ENCODE results near the gene AKAP13. TPM values are rescaled to one million over a fixed set of nuclear protein-coding genes. Genes with fewer than 3 reads are reported as not detected.
A peak's percentile ranks its signal among the peaks of the same experiment; 100 is the strongest.
"Not testable (repeated sequence)": the region's sequence is repeated elsewhere in the genome, so short reads cannot be mapped to it uniquely, and the experiment has no call there.

The AKAP13 gene
- total RNA-seq, 1 donor from 2014 or later = 450 TPM

GRCh38 chr15:85480923-85481322 is 100.5 kb downstream of the AKAP13 start:
- H3K27ac ChIP-seq = no peak overlapping the region
- intact Hi-C loops (cut with DNase I) = no loop called here
- ATAC-seq = no peak
- H3K4me3 ChIP-seq = no peak overlapping the region
- H3K36me3 ChIP-seq = no peaks in the 10 kb centered on the region
- TF ChIP-seq, protein P1, sequence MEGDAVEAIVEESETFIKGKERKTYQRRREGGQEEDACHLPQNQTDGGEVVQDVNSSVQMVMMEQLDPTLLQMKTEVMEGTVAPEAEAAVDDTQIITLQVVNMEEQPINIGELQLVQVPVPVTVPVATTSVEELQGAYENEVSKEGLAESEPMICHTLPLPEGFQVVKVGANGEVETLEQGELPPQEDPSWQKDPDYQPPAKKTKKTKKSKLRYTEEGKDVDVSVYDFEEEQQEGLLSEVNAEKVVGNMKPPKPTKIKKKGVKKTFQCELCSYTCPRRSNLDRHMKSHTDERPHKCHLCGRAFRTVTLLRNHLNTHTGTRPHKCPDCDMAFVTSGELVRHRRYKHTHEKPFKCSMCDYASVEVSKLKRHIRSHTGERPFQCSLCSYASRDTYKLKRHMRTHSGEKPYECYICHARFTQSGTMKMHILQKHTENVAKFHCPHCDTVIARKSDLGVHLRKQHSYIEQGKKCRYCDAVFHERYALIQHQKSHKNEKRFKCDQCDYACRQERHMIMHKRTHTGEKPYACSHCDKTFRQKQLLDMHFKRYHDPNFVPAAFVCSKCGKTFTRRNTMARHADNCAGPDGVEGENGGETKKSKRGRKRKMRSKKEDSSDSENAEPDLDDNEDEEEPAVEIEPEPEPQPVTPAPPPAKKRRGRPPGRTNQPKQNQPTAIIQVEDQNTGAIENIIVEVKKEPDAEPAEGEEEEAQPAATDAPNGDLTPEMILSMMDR (IDR thresholded peaks at IDR 0.05) = no peak
- H3K9me3 ChIP-seq = no peaks in the 10 kb centered on the region
- H3K4me1 ChIP-seq = peaks cover 44% of the 10 kb centered on the region
- H3K27me3 ChIP-seq = no peaks in the 10 kb centered on the region
- DNase-seq = no peak

DNA sequence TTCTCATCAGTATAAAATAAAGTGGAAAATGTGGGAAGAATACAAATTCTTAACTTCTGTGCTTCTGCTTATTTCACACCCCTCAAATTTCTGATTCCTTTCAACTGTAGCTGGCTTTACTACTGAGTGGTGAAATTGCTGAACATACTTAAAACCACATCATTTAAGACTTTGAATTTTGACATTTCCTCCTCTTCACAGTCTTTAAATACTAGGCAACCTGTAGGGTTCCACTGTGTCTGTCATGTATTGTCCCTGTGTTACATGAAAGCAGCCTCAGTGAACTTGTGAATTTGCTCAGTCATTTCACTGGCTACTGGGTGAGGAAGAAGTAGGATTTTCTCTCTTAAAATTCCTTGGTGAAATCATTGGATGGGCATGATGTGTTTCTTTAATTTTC is 101.1 kb downstream of the AKAP13 start:
- H3K36me3 ChIP-seq; H3K27me3 ChIP-seq; H3K9me3 ChIP-seq; intact Hi-C loops (cut with DNase I); H3K27ac ChIP-seq; DNase-seq; ATAC-seq; H3K4me3 ChIP-seq: not testable (repeated sequence)
- H3K4me1 ChIP-seq = peaks cover 48% of the 10 kb centered on the region

GRCh38 chr15:85482894-85483293 is 102.5 kb downstream of the AKAP13 start:
- peak overlapping the region; percentile 15 for H3K27ac ChIP-seq
- peaks cover 49% of the 10 kb centered on the region for H3K4me1 ChIP-seq
- peak; percentile 75 for ATAC-seq
- H3K27me3 ChIP-seq = no peaks in the 10 kb centered on the region
- no peaks in the 10 kb centered on the region for H3K9me3 ChIP-seq
- no peaks in the 10 kb centered on the region for H3K36me3 ChIP-seq
- intact Hi-C loops (cut with DNase I) = no loop called here
- no peak for DNase-seq
- TF ChIP-seq, protein P1 (IDR thresholded peaks at IDR 0.05) = no peak
- H3K4me3 ChIP-seq = no peak overlapping the region

GRCh38 chr15:85483955-85484354 is 103.6 kb downstream of the AKAP13 start:
- H3K4me3 ChIP-seq; ATAC-seq; H3K9me3 ChIP-seq; intact Hi-C loops (cut with DNase I); H3K27me3 ChIP-seq; H3K27ac ChIP-seq; DNase-seq; H3K36me3 ChIP-seq: not testable (repeated sequence)
- peaks cover 40% of the 10 kb centered on the region for H3K4me1 ChIP-seq

DNA sequence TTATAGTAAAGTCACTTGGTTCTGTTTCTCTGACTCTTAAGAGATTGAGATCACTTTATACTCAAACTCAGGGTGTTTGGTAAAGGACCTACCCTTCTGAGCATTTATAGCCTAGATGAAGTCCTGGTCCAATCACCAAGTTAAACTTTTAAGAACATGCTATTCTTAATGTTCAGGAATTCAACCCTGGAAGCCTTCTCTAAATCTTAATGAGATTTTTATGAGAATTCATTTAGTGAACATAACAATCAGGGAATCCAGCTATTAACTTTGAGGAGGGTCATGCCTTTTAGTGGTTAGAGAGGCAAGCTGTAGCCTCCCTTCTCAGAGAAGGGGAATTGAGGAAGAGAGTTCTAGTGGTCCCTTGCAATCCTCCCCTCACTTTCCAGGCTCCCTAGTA is 104.5 kb downstream of the AKAP13 start:
- H3K9me3 ChIP-seq; intact Hi-C loops (cut with DNase I); H3K27ac ChIP-seq; H3K36me3 ChIP-seq; ATAC-seq; H3K27me3 ChIP-seq; DNase-seq; H3K4me3 ChIP-seq: not testable (repeated sequence)
- peaks cover 33% of the 10 kb centered on the region for H3K4me1 ChIP-seq

- TF ChIP-seq, protein P1 (IDR thresholded peaks at IDR 0.05) = peak; percentile 94
- Histone ChIP-seq H3K36me3 (no peaks in the 10 kb centered on the region), H3K4me3 (no peak overlapping the region), H3K27ac (no peak overlapping the region), H3K4me1 (peaks cover 34% of the 10 kb centered on the region), H3K9me3 (no peaks in the 10 kb centered on the region), H3K27me3 (no peaks in the 10 kb centered on the region)
- DNase-seq = no peak
- peak; percentile 96 for ATAC-seq
- intact Hi-C loops (cut with DNase I) = no loop called here
These were observed 105.7 kb downstream of the AKAP13 start for GRCh38 chr15:85485956-85486567.

GRCh38 chr15:85487796-85488195 is 107.4 kb downstream of the AKAP13 start:
- H3K9me3 ChIP-seq; H3K27ac ChIP-seq; DNase-seq; intact Hi-C loops (cut with DNase I); H3K36me3 ChIP-seq; H3K27me3 ChIP-seq; H3K4me3 ChIP-seq; ATAC-seq: not testable (repeated sequence)
- H3K4me1 ChIP-seq = peaks cover 18% of the 10 kb centered on the region

- intact Hi-C loops (cut with DNase I) = no loop called here
- H3K27me3 ChIP-seq = no peaks in the 10 kb centered on the region
- no peak overlapping the region for H3K27ac ChIP-seq
- no peak for DNase-seq
- ATAC-seq = no peak
- H3K36me3 ChIP-seq = no peaks in the 10 kb centered on the region
- TF ChIP-seq, protein P1 (IDR thresholded peaks at IDR 0.05) = no peak
- no peak overlapping the region for H3K4me3 ChIP-seq
- peaks cover 14% of the 10 kb centered on the region for H3K4me1 ChIP-seq
- H3K9me3 ChIP-seq = no peaks in the 10 kb centered on the region
These were observed 108.6 kb downstream of the AKAP13 start for GRCh38 chr15:85488997-85489396.
